ENCODE measurements around the gene MS4A2. TPM values are rescaled to one million over a fixed set of nuclear protein-coding genes. Genes with fewer than 3 reads are reported as not detected.
"Not testable (repeated sequence)": the region's sequence is repeated elsewhere in the genome, so short reads cannot be mapped to it uniquely, and the experiment has no call there.

MS4A2 gene
- 1 to 10 TPM; 2.2 to 2.9 TPM for total RNA-seq

- no peaks in the 10 kb centered on the region for H3K9me3 ChIP-seq
- no peak for TF ChIP-seq CTCF (IDR thresholded peaks at IDR 0.05)
- no peak within 1 kb of the TSS for H3K9ac ChIP-seq (ENCODE audit: low read depth in 2 of 2, low read length in 2 of 2)
- H3K4me1 ChIP-seq: no peaks in the 10 kb centered on the region
- no peak within 1 kb of the TSS for H3K27ac ChIP-seq
- H3K36me3 ChIP-seq: no peaks in the 10 kb centered on the region
- no peak for DNase-seq
- no peaks in the 10 kb centered on the region for H3K27me3 ChIP-seq
- no peak within 1 kb of the TSS for H3K4me3 ChIP-seq
- intact Hi-C loops (cut with DNase I): no loop called here
Observed at GRCh38 chr11:60088364-60088763, at the start of gene MS4A2. Gene MS4A2, plus strand, starts transcription at chr11:60088664. Its CDS starts 102 bp downstream, at chr11:60088766.

GRCh38 chr11:60040109-60040508 lies 48.4 kb upstream of the MS4A2 start, which contains the start of gene OOSP2:
Gene OOSP2, plus strand, starts transcription at chr11:60040409. Its CDS starts 51 bp downstream, at chr11:60040460.
- no peaks in the 10 kb centered on the region for H3K27me3 ChIP-seq
- no peaks in the 10 kb centered on the region for H3K36me3 ChIP-seq
- no peak for DNase-seq
- H3K9me3 ChIP-seq: no peaks in the 10 kb centered on the region
- no peak for TF ChIP-seq CTCF (IDR thresholded peaks at IDR 0.05)
- H3K9ac ChIP-seq (ENCODE audit: low read depth in 2 of 2, low read length in 2 of 2): no peak within 1 kb of the TSS
- H3K27ac ChIP-seq: no peak within 1 kb of the TSS
- no peak within 1 kb of the TSS for H3K4me3 ChIP-seq
- no peaks in the 10 kb centered on the region for H3K4me1 ChIP-seq
- intact Hi-C loops (cut with DNase I): no loop called here

DNA sequence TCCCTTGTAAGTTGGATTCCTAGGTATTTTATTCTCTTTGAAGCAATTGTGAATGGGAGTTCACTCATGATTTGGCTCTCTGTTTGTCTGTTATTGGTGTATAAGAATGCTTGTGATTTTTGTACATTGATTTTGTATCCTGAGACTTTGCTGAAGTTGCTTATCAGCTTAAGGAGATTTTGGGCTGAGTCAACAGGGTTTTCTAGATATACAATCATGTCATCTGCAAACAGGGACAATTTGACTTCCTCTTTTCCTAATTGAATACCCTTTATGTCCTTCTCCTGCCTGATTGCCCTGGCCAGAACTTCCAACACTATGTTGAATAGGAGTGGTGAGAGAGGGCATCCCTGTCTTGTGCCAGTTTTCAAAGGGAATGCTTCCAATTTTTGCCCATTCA lies 38.0 kb upstream of the MS4A2 start:
- H3K27me3 ChIP-seq; H3K9ac ChIP-seq (ENCODE audit: low read depth in 2 of 2, low read length in 2 of 2); H3K9me3 ChIP-seq; DNase-seq; H3K27ac ChIP-seq; intact Hi-C loops (cut with DNase I); H3K36me3 ChIP-seq; H3K4me3 ChIP-seq; H3K4me1 ChIP-seq: not testable (repeated sequence)

- H3K36me3 ChIP-seq; H3K27me3 ChIP-seq; DNase-seq; H3K4me1 ChIP-seq; H3K4me3 ChIP-seq; intact Hi-C loops (cut with DNase I); H3K27ac ChIP-seq; H3K9ac ChIP-seq (ENCODE audit: low read depth in 2 of 2, low read length in 2 of 2); H3K9me3 ChIP-seq: not testable (repeated sequence)
Observed at GRCh38 chr11:60050839-60051238, 37.6 kb upstream of the MS4A2 start.

DNA sequence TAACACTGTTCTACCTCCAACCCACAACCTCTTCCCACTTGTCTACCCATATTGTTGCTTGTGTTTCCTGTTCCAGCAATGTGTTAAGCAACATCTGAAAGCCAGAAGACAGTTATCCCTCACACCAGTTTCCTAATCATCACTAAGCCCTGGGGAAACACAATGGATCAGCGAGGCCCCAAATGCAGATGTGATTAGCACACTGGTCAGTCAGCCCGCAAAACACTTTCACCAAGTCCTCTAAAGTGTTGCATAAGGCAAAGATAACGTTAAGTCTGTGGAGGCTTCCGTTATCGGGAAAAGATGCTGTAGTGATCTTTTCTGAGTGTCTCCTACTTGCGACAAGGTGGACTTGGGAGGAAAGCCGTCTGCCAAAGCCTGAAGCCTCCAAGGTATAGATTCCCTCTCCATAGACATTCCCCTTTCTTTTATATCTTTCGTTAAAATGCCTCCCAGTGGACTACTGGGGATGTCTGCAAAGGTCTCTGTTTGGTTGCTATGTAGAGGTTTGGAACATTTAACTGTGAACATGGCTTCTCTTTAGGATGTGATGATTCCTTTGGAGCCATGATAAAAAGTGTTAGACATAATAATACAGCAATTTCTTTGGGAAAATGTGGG lies 32.0 kb upstream of the MS4A2 start, which contains the start of gene MS4A3:
Gene MS4A3 (plus strand): TSS at position 317 of the 621 bp plus-strand sequence. CDS start 4,496 bp downstream, outside the sequence.
- Histone ChIP-seq H3K4me3 (no peak within 1 kb of the TSS), H3K4me1 (no peaks in the 10 kb centered on the region), H3K36me3 (no peaks in the 10 kb centered on the region), H3K9ac (ENCODE audit: low read depth in 2 of 2, low read length in 2 of 2) (no peak within 1 kb of the TSS), H3K9me3 (no peaks in the 10 kb centered on the region), H3K27me3 (no peaks in the 10 kb centered on the region), H3K27ac (no peak within 1 kb of the TSS)
- no peak for TF ChIP-seq CTCF (IDR thresholded peaks at IDR 0.05)
- DNase-seq: no peak
- intact Hi-C loops (cut with DNase I): no loop called here

DNA sequence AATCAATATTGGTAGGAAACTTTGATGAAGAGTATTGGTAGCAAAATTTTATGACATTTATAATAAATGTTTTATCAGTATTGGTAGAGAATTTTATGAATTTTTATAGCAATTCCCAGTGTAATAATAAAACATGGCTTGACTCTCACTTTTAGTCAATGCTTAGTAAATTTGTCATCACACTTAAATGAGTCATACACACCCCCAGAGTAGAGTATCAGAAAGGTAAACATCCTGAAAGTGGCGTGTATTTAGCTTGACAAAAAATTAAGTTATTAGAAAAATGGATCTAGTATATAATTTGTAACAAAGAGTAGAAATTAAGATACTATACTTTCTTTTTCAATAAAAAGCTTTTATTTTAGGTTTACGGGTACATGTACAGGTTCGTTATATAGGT lies 29.4 kb upstream of the MS4A2 start:
- no peak overlapping the region for H3K4me3 ChIP-seq
- TF ChIP-seq CTCF (IDR thresholded peaks at IDR 0.05): no peak
- H3K9me3 ChIP-seq: no peaks in the 10 kb centered on the region
- no peaks in the 10 kb centered on the region for H3K36me3 ChIP-seq
- DNase-seq: no peak
- no peaks in the 10 kb centered on the region for H3K27me3 ChIP-seq
- H3K27ac ChIP-seq: no peak overlapping the region
- H3K9ac ChIP-seq (ENCODE audit: low read depth in 2 of 2, low read length in 2 of 2): no peak overlapping the region
- no peaks in the 10 kb centered on the region for H3K4me1 ChIP-seq
- intact Hi-C loops (cut with DNase I): no loop called here

All from colonic mucosa (tissue), 4 donors.